Fibroblast of lung (primary cell): ENCODE data around the gene DNM1L.

Experiments used
- EZH2 ChIP-seq: IDR thresholded peaks from 2 replicates; pipeline ENCODE4 v1.5.1; 2012; ENCODE audit warnings: low read length, control low read depth, mild to moderate bottlenecking; ENCODE audit errors: missing control alignments
- TF ChIP-seq, protein P1 (sequence below), 2 donors: IDR thresholded peaks in 1 of 2; conservative IDR thresholded peaks in 1 of 2; 1 replicate in 1 of 2; 2 replicates in 1 of 2; pipeline ENCODE4 v1.5.1; 2011 to 2012; ENCODE audit warnings: low read length in 2 of 2, control low read depth in 1 of 2, inconsistent platforms in 1 of 2, low read depth in 1 of 2, mild to moderate bottlenecking in 1 of 2

DNA sequence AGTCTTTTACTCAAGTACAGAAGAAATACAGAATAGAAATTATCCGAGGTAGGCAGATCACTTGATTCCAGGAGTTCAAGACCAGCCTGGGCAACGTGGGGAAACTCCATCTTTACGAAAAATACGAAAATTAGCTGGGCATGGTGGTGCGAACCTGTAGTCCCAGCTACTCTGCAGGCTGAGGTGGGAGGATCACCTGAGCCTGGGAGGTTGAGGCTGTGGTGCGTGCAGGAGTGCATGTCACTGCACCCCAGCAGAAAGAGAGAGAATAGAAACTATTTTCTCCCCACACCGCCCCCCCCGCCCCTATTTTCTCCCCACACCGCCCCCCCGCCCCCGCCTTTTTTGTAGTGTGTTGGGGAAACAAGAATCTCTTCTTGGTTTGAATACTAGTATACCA lies 2.2 kb downstream of the DNM1L start:
- TF ChIP-seq, protein P1, sequence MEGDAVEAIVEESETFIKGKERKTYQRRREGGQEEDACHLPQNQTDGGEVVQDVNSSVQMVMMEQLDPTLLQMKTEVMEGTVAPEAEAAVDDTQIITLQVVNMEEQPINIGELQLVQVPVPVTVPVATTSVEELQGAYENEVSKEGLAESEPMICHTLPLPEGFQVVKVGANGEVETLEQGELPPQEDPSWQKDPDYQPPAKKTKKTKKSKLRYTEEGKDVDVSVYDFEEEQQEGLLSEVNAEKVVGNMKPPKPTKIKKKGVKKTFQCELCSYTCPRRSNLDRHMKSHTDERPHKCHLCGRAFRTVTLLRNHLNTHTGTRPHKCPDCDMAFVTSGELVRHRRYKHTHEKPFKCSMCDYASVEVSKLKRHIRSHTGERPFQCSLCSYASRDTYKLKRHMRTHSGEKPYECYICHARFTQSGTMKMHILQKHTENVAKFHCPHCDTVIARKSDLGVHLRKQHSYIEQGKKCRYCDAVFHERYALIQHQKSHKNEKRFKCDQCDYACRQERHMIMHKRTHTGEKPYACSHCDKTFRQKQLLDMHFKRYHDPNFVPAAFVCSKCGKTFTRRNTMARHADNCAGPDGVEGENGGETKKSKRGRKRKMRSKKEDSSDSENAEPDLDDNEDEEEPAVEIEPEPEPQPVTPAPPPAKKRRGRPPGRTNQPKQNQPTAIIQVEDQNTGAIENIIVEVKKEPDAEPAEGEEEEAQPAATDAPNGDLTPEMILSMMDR (conservative IDR thresholded peaks at IDR 0.05 in 1 of 2, IDR thresholded peaks at IDR 0.05 in 1 of 2; ENCODE audit: low read depth in 1 of 2, low read length in 2 of 2), result no peak
- TF ChIP-seq EZH2, result no peak
